Activated T-cell treated with anti-CD3 and anti-CD28 coated beads, Interleukin-2, amount 50 U/mL, for 4 hours (primary cell): ENCODE measurements around the gene SPTB. TPM values are rescaled to one million over a fixed set of nuclear protein-coding genes. Genes with fewer than 3 reads are reported as not detected.

Source experiments
- ATAC-seq, 2 donors: fragments of 200-7000 bp; cut with Tn5 transposase; one replicate each; pipeline ENCODE4 v1.10.0; 2021
- DNase-seq: peaks from one replicate; pipeline ENCODE4 v3.0.0-alpha.2; 2020
- H3K27me3 Mint-ChIP-seq: one replicate; pipeline ENCODE4 v1.8.0; 2021; ENCODE audit warnings: low read depth, mixed read lengths
- H3K36me3 Mint-ChIP-seq: one replicate; pipeline ENCODE4 v1.8.0; 2022; ENCODE audit warnings: mixed read lengths; ENCODE audit not compliant: insufficient read depth
- H3K4me1 Mint-ChIP-seq: one replicate; pipeline ENCODE4 v1.8.0; 2021; ENCODE audit warnings: low read depth, mixed read lengths
- H3K4me3 Mint-ChIP-seq: one replicate; pipeline ENCODE4 v1.8.0; 2021; ENCODE audit warnings: mild to moderate bottlenecking, moderate library complexity, mixed read lengths
- H3K9me3 Mint-ChIP-seq: one replicate; pipeline ENCODE4 v1.8.0; 2021; ENCODE audit warnings: mixed read lengths
- total RNA-seq, 3 donors: library from RNA; stranded (reverse); gene quantifications; one replicate each; pipeline ENCODE4 v1.2.1, GENCODE V29; 2021

SPTB gene
- total RNA-seq, 3 donors from 2014 or later = 0.08 to 0.20 (median 0.08) TPM

DNA sequence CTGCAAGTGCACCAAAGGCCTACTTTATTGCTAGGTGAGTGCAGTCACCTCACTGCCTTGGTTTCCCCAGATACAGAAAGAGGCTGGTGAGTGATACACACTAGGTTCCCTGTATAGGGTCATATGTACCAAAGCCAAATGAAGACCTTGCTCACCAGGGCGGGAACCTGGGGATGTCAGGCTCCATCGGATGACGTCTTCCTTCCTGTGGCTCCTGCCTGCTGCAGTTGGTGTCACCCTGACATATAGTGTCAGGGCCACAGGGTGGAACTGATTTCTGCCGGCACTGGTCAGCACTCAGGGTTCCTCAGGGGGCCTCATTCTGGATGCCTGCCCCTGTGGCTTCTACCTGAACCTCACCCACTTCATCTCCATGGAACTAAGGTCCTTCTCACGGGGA is 132.4 kb downstream of the SPTB start:
- H3K9me3 Mint-ChIP-seq = no peaks in the 10 kb centered on the region
- no peak for ATAC-seq
- no peak for DNase-seq

DNA sequence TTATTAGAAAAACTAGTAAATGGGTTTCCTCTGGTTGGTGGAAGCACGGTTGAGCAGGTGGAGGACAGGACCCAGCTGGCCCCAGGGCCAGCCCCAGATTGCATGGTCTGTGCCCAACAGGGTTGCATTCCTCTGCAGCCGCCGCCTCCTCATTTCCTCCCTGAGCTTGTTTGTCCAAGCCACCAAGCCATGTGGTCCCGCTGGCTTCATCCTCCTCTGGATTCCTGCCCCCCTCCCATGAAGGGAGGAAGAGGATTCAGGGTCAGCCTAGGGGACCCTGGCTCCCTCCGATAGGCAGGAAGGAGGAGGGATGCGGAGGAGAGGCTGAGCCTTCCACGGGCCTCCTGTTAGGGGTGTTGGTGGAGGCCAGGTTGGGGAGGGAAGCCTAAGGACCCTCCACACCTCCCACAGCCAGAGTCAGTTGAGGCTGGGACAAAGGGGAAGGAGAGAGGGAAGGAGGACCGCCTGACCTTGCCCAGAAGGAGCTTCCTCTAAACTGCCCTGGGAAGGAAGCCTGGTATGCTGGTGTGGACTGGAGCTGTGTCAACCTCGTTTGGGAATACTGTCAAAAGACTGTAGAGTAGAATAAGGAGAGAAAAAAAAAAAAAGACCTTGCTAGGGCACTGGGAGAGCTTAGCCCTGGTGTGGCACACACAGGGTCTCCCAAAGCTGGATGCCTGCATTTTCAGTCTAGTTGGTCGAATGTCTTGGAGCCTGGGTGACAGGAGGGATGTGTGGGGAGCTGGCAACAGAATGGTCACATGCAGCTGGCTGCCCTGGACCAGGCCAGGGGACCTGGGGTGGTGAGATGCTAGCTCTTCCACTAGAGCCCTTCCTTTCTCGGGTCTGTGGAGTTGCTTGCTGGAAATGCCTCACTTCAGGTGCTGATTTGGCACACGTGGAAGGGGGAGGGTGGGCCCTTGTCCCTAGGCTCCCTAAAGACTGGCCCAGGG is 133.1 kb downstream of the SPTB start:
- Mint-ChIP-seq H3K27me3 (no peaks in the 10 kb centered on the region), H3K4me3 (no peak overlapping the region), H3K4me1 (peaks cover 24% of the 10 kb centered on the region), H3K36me3 (peaks cover 4% of the 10 kb centered on the region), H3K9me3 (no peaks in the 10 kb centered on the region)
- ATAC-seq = no peak
- no peak for DNase-seq

More for the DNA sequence above, 132.4 kb downstream of the SPTB start:
- Mint-ChIP-seq H3K36me3 (peaks cover 4% of the 10 kb centered on the region), H3K4me3 (no peak overlapping the region), H3K27me3 (no peaks in the 10 kb centered on the region), H3K4me1 (peaks cover 24% of the 10 kb centered on the region)

DNA sequence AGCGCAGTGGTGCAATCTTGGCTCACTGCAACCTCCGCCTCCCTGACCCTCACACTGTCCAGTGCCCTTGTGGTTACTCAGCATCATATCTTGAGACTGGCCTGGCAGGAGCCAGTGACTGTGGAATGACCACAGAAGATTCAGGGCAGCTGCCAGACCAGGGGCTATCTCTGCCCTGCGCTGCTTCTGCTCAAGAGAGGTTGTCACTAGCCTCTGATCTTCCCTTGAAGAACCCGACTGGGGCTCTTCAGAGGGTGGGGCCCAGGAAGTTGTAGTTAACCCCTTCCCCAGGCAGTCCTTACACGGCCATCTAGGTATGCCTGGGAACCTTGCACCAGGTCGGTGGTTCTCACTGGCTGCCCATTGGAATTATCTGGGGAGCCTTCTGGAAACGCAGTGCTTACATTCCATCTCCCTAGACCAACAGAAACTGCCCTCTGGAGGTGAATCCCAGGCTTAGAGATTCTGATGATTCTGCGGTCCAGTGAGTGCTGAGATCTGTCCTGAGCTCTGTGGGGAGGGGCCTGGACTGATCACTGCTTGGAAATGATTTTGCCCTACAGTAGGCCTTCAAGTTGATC is 134.1 kb downstream of the SPTB start:
- ATAC-seq = no peak
- H3K4me3 Mint-ChIP-seq = no peak overlapping the region
- H3K36me3 Mint-ChIP-seq = peaks cover 9% of the 10 kb centered on the region
- H3K4me1 Mint-ChIP-seq = peaks cover 24% of the 10 kb centered on the region
- no peak for DNase-seq
- H3K9me3 Mint-ChIP-seq = no peaks in the 10 kb centered on the region
- H3K27me3 Mint-ChIP-seq = no peaks in the 10 kb centered on the region

DNA sequence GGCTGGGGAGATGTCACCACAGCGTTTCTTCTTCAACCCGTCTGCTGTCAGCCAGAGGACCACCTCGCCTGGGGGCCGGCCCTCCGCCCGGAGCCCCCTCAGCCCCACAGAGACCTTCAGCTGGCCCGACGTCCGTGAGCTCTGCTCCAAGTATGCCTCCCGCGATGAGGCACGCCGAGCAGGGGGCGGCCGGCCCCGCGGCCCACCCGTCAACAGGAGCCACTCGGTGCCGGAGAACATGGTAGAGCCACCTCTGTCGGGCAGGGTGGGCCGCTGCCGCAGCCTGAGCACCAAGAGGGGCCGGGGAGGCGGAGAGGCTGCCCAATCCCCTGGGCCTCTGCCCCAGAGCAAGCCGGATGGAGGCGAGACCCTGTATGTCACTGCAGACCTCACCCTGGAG is 136.6 kb downstream of the SPTB start:
- Mint-ChIP-seq H3K9me3 (no peaks in the 10 kb centered on the region), H3K4me3 (no peak overlapping the region), H3K27me3 (no peaks in the 10 kb centered on the region), H3K4me1 (peaks cover 24% of the 10 kb centered on the region), H3K36me3 (peaks cover 9% of the 10 kb centered on the region)
- ATAC-seq = no peak
- no peak for DNase-seq

DNA sequence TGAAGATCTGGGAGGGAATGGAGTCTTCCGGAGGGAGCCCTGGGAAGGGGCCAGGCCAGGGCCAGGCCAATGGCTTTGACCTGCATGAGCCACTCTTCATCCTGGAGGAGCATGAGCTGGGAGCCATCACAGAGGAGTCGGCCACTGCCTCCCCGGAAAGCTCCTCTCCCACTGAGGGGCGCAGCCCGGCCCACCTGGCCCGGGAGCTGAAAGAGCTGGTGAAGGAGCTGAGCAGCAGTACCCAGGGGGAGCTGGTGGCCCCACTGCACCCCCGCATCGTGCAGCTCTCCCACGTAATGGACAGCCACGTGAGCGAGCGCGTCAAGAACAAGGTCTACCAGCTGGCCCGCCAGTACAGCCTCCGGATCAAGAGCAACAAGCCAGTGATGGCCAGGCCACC is 137.7 kb downstream of the SPTB start:
- no peaks in the 10 kb centered on the region for H3K27me3 Mint-ChIP-seq
- ATAC-seq (no peak), DNase-seq (no peak)
- peaks cover 9% of the 10 kb centered on the region for H3K36me3 Mint-ChIP-seq
- H3K4me3 Mint-ChIP-seq = no peak overlapping the region
- H3K4me1 Mint-ChIP-seq = peaks cover 19% of the 10 kb centered on the region
- H3K9me3 Mint-ChIP-seq = no peaks in the 10 kb centered on the region

DNA sequence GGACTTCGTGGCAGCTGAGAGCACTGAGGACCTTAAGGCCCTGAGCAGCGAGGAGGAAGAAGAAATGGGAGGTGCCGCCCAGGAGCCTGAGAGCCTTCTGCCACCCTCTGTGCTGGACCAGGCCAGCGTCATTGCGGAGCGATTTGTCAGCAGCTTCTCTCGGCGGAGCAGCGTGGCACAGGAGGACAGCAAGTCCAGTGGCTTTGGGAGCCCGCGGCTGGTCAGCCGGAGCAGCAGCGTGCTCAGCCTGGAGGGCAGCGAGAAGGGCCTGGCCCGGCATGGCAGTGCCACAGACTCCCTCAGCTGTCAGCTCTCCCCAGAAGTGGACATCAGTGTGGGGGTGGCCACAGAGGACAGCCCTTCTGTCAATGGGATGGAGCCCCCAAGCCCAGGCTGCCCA is 138.5 kb downstream of the SPTB start:
- Mint-ChIP-seq H3K4me3 (no peak overlapping the region), H3K4me1 (peaks cover 13% of the 10 kb centered on the region), H3K36me3 (peaks cover 9% of the 10 kb centered on the region)

DNA sequence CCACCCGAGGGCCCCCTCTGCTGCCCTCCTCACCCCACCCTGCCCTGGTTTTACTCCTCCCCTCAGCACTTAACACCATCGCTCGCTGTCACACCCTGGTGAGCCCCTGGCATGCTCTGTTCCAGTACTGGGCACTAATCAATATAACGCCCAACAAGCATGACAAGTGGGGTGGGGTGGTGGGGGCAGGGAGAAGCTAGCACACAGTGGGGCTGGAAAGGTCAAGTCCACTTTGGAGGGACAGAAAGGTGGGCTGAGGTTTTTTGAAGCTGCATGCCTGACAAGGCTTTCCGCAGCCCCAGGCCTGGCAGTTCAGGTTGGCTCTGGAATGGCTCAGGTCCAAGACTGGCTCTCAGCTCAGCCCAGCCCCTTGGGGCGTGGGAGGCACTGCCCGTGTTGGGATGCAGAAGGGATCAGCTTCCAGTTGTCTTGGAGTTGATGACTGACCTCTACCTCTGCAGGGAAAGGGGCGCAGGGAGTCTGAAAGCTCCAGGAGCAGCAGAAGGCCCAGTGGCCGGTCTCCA is 141.4 kb downstream of the SPTB start:
- DNase-seq = no peak
- Mint-ChIP-seq H3K36me3 (peaks cover 8% of the 10 kb centered on the region), H3K4me1 (peaks cover 19% of the 10 kb centered on the region), H3K4me3 (no peak overlapping the region), H3K27me3 (no peaks in the 10 kb centered on the region), H3K9me3 (no peaks in the 10 kb centered on the region)
- ATAC-seq = no peak

More for the DNA sequence above, 138.5 kb downstream of the SPTB start:
- Mint-ChIP-seq H3K9me3 (no peaks in the 10 kb centered on the region), H3K27me3 (no peaks in the 10 kb centered on the region)
- ATAC-seq = no peak
- no peak for DNase-seq

DNA sequence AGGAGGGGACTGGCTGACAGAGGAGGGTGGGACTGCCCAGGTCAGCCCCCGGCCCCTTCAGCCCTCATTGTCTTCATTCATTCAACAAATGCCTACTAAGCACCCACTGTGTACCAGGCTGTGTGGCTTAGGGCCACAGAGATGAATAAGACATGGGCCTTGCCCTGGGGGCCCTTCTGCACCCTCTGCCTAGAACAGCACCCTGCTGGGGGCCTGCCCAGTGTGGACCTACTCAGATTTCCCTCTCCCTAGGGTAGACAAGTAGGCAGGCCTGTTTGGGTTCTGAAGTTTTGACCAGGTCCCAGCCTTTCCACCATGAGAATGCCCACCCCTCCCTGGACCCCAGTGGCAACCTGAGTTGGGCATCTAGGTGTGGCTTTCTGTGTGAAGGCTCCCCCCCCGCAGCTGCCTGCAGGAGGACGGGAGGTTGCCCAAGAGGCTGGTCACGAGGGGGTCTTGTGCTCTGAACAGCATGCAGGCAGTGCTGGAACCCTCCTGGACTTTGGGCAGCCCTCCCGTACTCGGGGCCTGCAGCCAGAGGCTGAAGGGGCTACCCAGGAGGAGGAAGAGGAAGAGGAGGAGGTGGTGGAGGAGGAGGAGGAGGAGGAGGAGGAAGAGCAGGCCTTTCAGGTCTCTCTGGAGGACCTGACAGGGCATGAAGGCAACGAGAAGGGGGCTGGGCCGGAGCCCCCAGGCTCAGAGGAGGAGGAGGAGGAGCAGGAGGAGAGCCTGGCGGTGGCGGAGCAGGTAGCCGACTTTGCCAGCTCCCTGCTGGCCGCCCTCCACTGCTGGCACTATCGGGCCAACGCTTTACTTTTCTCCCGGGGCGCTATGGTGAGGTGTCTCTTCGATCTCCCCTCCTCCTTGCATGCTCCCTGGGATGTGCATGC is 142.1 kb downstream of the SPTB start:
- no peak for ATAC-seq
- H3K36me3 Mint-ChIP-seq = peaks cover 8% of the 10 kb centered on the region
- no peaks in the 10 kb centered on the region for H3K9me3 Mint-ChIP-seq
- H3K27me3 Mint-ChIP-seq = no peaks in the 10 kb centered on the region
- H3K4me1 Mint-ChIP-seq = peaks cover 19% of the 10 kb centered on the region
- DNase-seq = no peak
- H3K4me3 Mint-ChIP-seq = no peak overlapping the region

DNA sequence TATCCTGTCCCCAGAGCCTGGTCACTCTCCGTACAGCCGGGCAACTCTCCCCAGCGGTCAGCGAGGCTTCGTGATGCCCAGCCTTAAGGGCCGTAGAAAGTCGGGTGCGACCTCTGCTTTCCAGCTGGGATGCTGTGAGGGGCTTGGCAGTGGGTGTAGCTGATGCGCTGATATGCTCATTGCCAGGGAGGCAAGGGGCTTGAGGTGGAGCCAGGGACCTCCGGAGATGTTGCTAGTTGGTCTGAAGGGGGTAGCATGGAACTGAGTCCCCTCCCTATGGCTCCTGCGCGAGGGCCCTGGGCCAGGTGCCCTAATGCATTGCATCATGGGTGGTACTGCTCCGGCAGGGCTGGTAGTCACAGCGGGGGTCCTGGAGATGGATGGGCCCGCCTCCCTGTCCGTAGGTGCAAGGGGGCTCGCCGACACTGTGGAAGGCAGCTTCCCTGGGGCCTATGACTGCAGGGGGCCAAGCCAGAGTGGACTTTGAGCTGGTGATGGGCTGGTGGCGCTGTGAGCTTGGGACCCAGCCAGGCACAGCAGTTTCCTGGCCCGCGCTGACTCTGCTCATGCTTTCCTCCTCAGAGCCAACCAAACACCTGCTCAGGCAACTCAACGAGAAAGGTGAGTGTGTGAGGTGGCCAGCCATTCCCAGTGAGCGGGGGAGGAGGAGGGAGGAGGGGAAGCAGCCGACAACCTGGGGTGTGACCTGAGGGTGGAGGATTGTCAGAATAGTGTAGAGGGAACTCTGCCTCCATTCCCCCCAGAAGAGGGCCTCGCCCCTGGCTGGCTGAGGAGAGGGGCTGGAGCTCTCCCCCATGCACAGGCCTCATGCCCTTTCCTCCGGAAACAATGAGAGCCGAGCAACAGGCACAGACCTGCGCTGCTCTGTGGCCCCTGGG is 143.2 kb downstream of the SPTB start:
- no peaks in the 10 kb centered on the region for H3K9me3 Mint-ChIP-seq
- H3K4me1 Mint-ChIP-seq = peaks cover 19% of the 10 kb centered on the region
- DNase-seq (no peak), ATAC-seq (no peak)
- H3K4me3 Mint-ChIP-seq = no peak overlapping the region
- H3K36me3 Mint-ChIP-seq = peaks cover 8% of the 10 kb centered on the region
- no peaks in the 10 kb centered on the region for H3K27me3 Mint-ChIP-seq

DNA sequence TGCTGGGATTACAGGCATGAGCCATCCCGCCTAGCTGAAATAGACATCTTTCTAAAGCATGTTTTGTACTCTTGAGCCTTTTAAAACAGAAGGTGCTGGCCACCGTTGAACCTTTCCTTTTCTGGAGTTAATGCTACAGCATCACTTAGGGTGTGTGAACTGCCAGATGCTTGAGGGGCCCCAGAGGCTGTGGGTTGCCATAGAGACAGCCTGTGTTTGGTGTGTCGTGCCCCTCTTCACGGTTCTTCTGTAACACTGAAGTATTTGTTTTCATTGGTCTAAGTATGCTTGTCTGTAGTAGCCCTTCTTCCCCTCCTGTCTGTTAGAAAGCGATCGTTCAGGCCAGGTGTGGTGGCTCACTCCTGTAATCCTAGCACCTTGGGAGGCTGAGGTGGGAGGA is 144.7 kb downstream of the SPTB start:
- no peak for ATAC-seq
- DNase-seq = no peak
- H3K4me1 Mint-ChIP-seq = peaks cover 28% of the 10 kb centered on the region
- H3K4me3 Mint-ChIP-seq = no peak overlapping the region
- H3K9me3 Mint-ChIP-seq = no peaks in the 10 kb centered on the region
- no peaks in the 10 kb centered on the region for H3K27me3 Mint-ChIP-seq
- peaks cover 3% of the 10 kb centered on the region for H3K36me3 Mint-ChIP-seq

DNA sequence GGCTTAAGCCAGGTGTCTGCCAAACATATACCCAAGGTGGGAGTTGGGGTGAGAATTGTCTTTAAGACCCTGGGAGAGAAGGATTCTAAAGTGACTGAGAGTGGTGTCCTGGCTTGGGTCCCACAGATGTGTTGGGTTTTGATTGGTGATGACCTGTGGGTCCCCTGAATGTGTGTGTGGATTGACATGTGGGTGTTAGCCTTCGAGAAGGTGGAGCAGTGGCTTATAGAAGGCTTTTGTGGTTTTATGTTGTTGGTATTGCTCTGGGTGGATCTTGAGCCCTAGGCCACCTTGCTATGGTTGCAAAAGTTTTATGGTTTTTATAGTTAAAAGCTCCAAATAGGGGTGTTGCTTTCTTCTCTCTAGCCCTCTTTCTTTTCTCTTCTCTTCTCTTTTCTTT is 145.8 kb downstream of the SPTB start:
- no peaks in the 10 kb centered on the region for H3K27me3 Mint-ChIP-seq
- peaks cover 39% of the 10 kb centered on the region for H3K4me1 Mint-ChIP-seq
- peaks cover 3% of the 10 kb centered on the region for H3K36me3 Mint-ChIP-seq
- ATAC-seq (no peak), DNase-seq (no peak)
- no peak overlapping the region for H3K4me3 Mint-ChIP-seq
- H3K9me3 Mint-ChIP-seq = no peaks in the 10 kb centered on the region

DNA sequence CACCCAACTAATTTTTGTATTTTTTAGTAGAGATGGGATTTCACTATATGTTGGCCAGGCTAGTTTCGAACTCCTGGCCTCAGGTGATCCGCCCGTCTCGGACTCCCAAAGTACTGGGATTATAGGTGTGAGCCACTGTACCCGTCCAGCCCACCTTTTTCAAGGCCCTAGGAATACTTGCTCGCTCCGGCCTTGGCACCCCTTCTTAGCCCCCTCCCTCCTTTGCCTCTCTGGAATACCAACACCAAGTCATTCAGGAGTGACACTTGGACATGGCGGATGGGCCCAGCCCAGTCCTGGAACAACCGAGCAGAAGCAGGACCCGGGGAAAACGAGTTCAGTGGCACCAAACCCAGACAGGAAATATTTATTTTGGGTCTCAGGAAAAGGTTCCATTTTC is 146.4 kb downstream of the SPTB start:
- Mint-ChIP-seq H3K4me1 (peaks cover 45% of the 10 kb centered on the region), H3K4me3 (no peak overlapping the region), H3K9me3 (no peaks in the 10 kb centered on the region), H3K27me3 (no peaks in the 10 kb centered on the region), H3K36me3 (peaks cover 3% of the 10 kb centered on the region)
- ATAC-seq (no peak), DNase-seq (no peak)

DNA sequence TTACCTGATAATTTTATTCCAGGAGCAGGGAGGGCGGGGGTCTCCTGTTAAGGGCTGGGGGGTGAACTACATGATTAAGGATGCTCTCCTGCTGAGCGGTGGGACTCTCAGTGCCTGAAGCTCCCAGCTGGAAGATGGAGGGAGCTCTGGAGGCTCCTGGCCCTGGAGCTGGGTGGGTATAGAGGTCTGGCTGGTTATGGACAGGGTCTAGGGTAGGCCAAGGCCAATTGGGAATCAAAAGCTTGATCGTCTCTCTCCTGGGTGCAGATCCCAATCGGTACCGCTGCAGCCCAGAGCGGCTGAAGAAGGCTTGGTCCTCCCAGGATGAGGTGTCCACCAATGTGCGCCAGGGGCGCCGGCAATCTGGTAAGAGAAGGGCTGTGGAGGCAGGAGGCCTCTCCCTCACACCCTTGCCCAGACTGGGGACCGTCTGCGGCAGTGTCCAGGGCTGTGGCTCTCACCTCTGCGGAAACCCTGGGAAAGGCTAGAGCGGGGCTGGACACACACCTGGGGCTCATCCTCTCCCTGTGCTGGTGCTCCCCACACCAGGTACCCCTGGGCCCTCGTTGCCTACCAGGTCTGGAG is 147.1 kb downstream of the SPTB start:
- ATAC-seq (no peak), DNase-seq (no peak)
- Mint-ChIP-seq H3K4me3 (no peak overlapping the region), H3K27me3 (no peaks in the 10 kb centered on the region), H3K36me3 (peaks cover 3% of the 10 kb centered on the region), H3K4me1 (peaks cover 52% of the 10 kb centered on the region), H3K9me3 (no peaks in the 10 kb centered on the region)
